ENCODE results near the gene ERFE. TPM values are rescaled to one million over a fixed set of nuclear protein-coding genes. Genes with fewer than 3 reads are reported as not detected.
A peak's percentile ranks its signal among the peaks of the same experiment; 100 is the strongest.

The ERFE gene
- total and polyA plus RNA-seq, 9 donors: 6.1 to 25.0 (median 9.2) TPM

GRCh38 chr2:238187618-238188548 lies 29.1 kb downstream of the ERFE start:
- WGBS (ENCODE audit: insufficient coverage): 87% methylated on average over 11 of the region's 17 CpGs
- Histone ChIP-seq H3K36me3 (ENCODE audit: control insufficient read depth, insufficient read depth, low read length) (peaks cover 73% of the 10 kb centered on the region), H3K27me3 (ENCODE audit: control insufficient read depth, insufficient read depth, low read length) (no peaks in the 10 kb centered on the region), H3K4me3 (ENCODE audit: low read length) (no peak overlapping the region), H3K4me1 (ENCODE audit: control insufficient read depth, insufficient read depth, low read length) (no peaks in the 10 kb centered on the region), H3K27ac (ENCODE audit: low read length) (no peak overlapping the region), H3K9me3 (replicated peaks; ENCODE audit: control insufficient read depth, low read depth, low read length) (no peaks in the 10 kb centered on the region)
- no peak for DNase-seq

- no CpG with 5 or more reads among the region's 2 CpGs for WGBS (ENCODE audit: insufficient coverage)
- H3K27me3 ChIP-seq (ENCODE audit: control insufficient read depth, insufficient read depth, low read length): no peaks in the 10 kb centered on the region
- H3K9me3 ChIP-seq (replicated peaks; ENCODE audit: control insufficient read depth, low read depth, low read length): no peaks in the 10 kb centered on the region
- H3K4me1 ChIP-seq (ENCODE audit: control insufficient read depth, insufficient read depth, low read length): no peaks in the 10 kb centered on the region
- DNase-seq: no peak
- H3K27ac ChIP-seq (ENCODE audit: low read length): no peak overlapping the region
- H3K36me3 ChIP-seq (ENCODE audit: control insufficient read depth, insufficient read depth, low read length): peaks cover 67% of the 10 kb centered on the region
- no peak overlapping the region for H3K4me3 ChIP-seq (ENCODE audit: low read length)
These were observed 31.7 kb downstream of the ERFE start for GRCh38 chr2:238190445-238190844.

GRCh38 chr2:238202326-238203093 lies 43.7 kb downstream of the ERFE start:
- peak overlapping the region; percentile 37 for H3K27ac ChIP-seq (ENCODE audit: low read length)
- no peaks in the 10 kb centered on the region for H3K27me3 ChIP-seq (ENCODE audit: control insufficient read depth, insufficient read depth, low read length)
- H3K9me3 ChIP-seq (replicated peaks; ENCODE audit: control insufficient read depth, low read depth, low read length): no peaks in the 10 kb centered on the region
- H3K4me3 ChIP-seq (ENCODE audit: low read length): peak overlapping the region; percentile 57
- peaks cover 22% of the 10 kb centered on the region for H3K4me1 ChIP-seq (ENCODE audit: control insufficient read depth, insufficient read depth, low read length)
- peaks cover 5% of the 10 kb centered on the region for H3K36me3 ChIP-seq (ENCODE audit: control insufficient read depth, insufficient read depth, low read length)
- 4% methylated on average over 19 of the region's 27 CpGs for WGBS (ENCODE audit: insufficient coverage)
- peak; percentile 37 for DNase-seq

DNA sequence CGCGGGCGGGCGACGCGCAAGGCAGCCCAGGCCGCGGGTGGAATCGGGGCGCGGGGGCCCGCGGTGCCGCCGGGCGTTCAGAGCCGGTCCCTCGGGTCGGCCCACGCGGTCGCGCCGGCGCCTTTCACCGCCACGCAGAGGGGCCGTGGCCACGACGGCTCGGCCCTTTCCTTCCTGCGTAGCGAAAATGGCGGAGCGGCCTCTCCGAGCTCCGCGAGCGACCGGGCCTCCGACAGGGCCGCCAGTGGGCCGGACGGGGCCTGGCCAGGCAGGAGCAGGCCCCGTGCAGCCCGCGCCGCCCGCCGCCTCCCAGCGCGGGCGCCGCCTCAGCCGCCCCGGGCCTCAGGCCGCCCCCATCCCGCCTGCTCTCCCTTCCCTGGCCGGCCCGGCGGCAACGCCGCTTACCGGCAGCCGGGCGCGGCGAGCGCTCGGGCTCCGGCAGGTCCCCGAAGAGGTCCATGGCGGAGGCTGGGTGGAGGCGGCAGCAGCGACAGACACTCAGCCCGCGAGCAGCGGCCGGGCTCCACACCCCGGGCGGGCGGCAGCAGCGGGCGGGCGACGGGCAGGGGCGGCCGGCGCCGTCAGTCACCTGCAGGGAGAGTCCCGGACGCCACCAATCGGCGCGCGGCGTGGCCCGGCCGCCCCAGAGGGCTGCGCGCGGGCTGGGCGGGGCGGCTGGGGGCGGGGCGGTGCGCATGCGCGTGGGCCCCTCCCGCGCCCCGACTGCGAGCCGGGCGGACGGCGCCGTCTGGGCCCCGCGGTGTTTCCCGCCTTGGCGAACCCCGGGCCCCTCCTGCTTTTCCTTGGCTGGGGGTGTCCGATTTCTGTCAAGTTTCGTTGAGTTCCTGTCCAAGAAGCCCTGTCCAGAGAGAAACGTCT lies 44.6 kb downstream of the ERFE start, which contains the start of gene ILKAP:
TSS of gene ILKAP (minus strand) at position 602 of the 879 bp plus-strand sequence. CDS start at position 460, 142 bp downstream.
- Histone ChIP-seq H3K27me3 (ENCODE audit: control insufficient read depth, insufficient read depth, low read length) (no peaks in the 10 kb centered on the region), H3K36me3 (ENCODE audit: control insufficient read depth, insufficient read depth, low read length) (peaks cover 5% of the 10 kb centered on the region), H3K27ac (ENCODE audit: low read length) (peak within 1 kb of the TSS; percentile 88), H3K4me1 (ENCODE audit: control insufficient read depth, insufficient read depth, low read length) (peaks cover 22% of the 10 kb centered on the region), H3K9me3 (replicated peaks; ENCODE audit: control insufficient read depth, low read depth, low read length) (no peaks in the 10 kb centered on the region), H3K4me3 (ENCODE audit: low read length) (peak within 1 kb of the TSS; percentile 57)
- WGBS (ENCODE audit: insufficient coverage): under 1% methylated on average over 121 of the region's 126 CpGs
- DNase-seq: peak; percentile 93

- Histone ChIP-seq H3K27me3 (ENCODE audit: control insufficient read depth, insufficient read depth, low read length) (no peaks in the 10 kb centered on the region), H3K4me3 (ENCODE audit: low read length) (peak overlapping the region; percentile 50), H3K4me1 (ENCODE audit: control insufficient read depth, insufficient read depth, low read length) (peaks cover 22% of the 10 kb centered on the region), H3K36me3 (ENCODE audit: control insufficient read depth, insufficient read depth, low read length) (peaks cover 5% of the 10 kb centered on the region), H3K9me3 (replicated peaks; ENCODE audit: control insufficient read depth, low read depth, low read length) (no peaks in the 10 kb centered on the region), H3K27ac (ENCODE audit: low read length) (peak overlapping the region; percentile 88)
- no peak for DNase-seq
- 49% methylated on average over 11 of the region's 18 CpGs for WGBS (ENCODE audit: insufficient coverage)
These were observed 45.4 kb downstream of the ERFE start for GRCh38 chr2:238203973-238204683.

GRCh38 chr2:238207006-238207405 lies 48.2 kb downstream of the ERFE start:
- Histone ChIP-seq H3K4me3 (ENCODE audit: low read length) (no peak overlapping the region), H3K27me3 (ENCODE audit: control insufficient read depth, insufficient read depth, low read length) (peaks cover 3% of the 10 kb centered on the region)
- 91% methylated on average over 7 of the region's 7 CpGs for WGBS (ENCODE audit: insufficient coverage)

DNA sequence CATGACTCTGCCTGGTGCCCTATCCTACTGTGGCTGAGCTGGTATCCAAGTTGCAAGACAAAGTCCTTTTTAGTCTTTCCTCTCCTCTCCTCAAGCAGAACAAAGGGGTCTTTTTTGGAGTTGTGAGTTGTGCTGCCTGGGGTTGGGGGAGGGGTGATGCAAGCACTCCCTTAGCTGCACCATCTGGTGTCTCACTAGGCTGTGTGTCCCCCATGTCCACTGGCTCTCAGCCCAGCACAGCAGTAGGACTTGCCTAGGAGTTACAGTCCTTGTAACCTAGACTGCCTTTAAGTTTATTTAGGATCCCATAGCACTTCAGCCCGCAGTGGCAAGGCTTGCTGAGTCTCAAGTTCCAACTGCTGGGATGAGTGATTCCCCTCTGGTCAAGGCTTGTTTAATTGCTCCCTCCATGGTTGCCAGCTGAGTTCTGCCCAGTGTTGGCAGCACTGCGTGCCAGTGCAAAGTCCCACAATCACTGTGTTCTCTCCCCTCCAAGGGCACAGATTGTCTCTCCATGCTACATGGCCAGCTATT lies 57.9 kb downstream of the ERFE start:
- Histone ChIP-seq H3K4me3 (ENCODE audit: low read length) (no peak overlapping the region), H3K9me3 (replicated peaks; ENCODE audit: control insufficient read depth, low read depth, low read length) (no peaks in the 10 kb centered on the region), H3K27ac (ENCODE audit: low read length) (peak overlapping the region; percentile 59), H3K36me3 (ENCODE audit: control insufficient read depth, insufficient read depth, low read length) (no peaks in the 10 kb centered on the region), H3K27me3 (ENCODE audit: control insufficient read depth, insufficient read depth, low read length) (no peaks in the 10 kb centered on the region), H3K4me1 (ENCODE audit: control insufficient read depth, insufficient read depth, low read length) (peaks cover 19% of the 10 kb centered on the region)
- 86% methylated on average over 2 of the region's 2 CpGs for WGBS (ENCODE audit: insufficient coverage)
- peak; percentile 80 for DNase-seq

More at GRCh38 chr2:238207006-238207405, 48.2 kb downstream of the ERFE start:
- H3K9me3 ChIP-seq (replicated peaks; ENCODE audit: control insufficient read depth, low read depth, low read length): no peaks in the 10 kb centered on the region
- H3K36me3 ChIP-seq (ENCODE audit: control insufficient read depth, insufficient read depth, low read length): no peaks in the 10 kb centered on the region
- DNase-seq: no peak
- peaks cover 11% of the 10 kb centered on the region for H3K4me1 ChIP-seq (ENCODE audit: control insufficient read depth, insufficient read depth, low read length)
- H3K27ac ChIP-seq (ENCODE audit: low read length): no peak overlapping the region
